Amniotic stem cell (primary cell): ENCODE measurements around the gene AQR.
"Not testable (repeated sequence)": the region's sequence is repeated elsewhere in the genome, so short reads cannot be mapped to it uniquely, and the experiment has no call there.

Source experiments
- DNase-seq: peaks from one replicate; lab custom pipeline; 2025; lab: John Stamatoyannopoulos, UW

The AQR gene

GRCh38 chr15:34812868-34813365 lies 156.6 kb downstream of the AQR start:
- DNase-seq, result not testable (repeated sequence)

- no peak for DNase-seq
These were observed 157.2 kb downstream of the AQR start for GRCh38 chr15:34812369-34812768.

- peak; percentile 86 for DNase-seq
These were observed 159.0 kb downstream of the AQR start for GRCh38 chr15:34810443-34811129.

- no peak for DNase-seq
These were observed 160.4 kb downstream of the AQR start for GRCh38 chr15:34809186-34809585.

- DNase-seq, result no peak
These were observed 161.5 kb downstream of the AQR start for GRCh38 chr15:34808016-34808415.

GRCh38 chr15:34807241-34807640 lies 162.3 kb downstream of the AQR start:
- not testable (repeated sequence) for DNase-seq

GRCh38 chr15:34804776-34805175 lies 164.8 kb downstream of the AQR start:
- DNase-seq, result no peak

- DNase-seq, result no peak
These were observed 165.4 kb downstream of the AQR start for GRCh38 chr15:34804113-34804512.

- DNase-seq, result no peak
These were observed 166.5 kb downstream of the AQR start for GRCh38 chr15:34802803-34803750.

GRCh38 chr15:34802371-34802770 lies 167.2 kb downstream of the AQR start:
- no peak for DNase-seq
